Fibroblast of the aortic adventitia (primary cell): Measurements from ENCODE around the gene CYP1B1. TPM values are rescaled to one million over a fixed set of nuclear protein-coding genes. Genes with fewer than 3 reads are reported as not detected.

Experiments
- DNase-seq: peaks from one replicate; pipeline ENCODE4 v3.0.0-alpha.2; 2010; ENCODE audit warnings: low read depth
- H3K4me3 ChIP-seq: 2 replicates; pipeline ENCODE4 v1.5.1; 2011; ENCODE audit warnings: low read depth, mild to moderate bottlenecking, control low read depth, low read length, moderate library complexity
- total RNA-seq: library from RNA; depleted of rRNA; stranded (reverse); fragments of >200 nt; gene quantifications from 2 replicates; pipeline ENCODE4 v1.2.3, GENCODE V29; 2012; ENCODE audit warnings: low replicate concordance
- TF ChIP-seq, protein P1 (sequence below): IDR thresholded peaks from 2 replicates; pipeline ENCODE4 v1.5.1; 2011; ENCODE audit warnings: mild to moderate bottlenecking, low read length, control low read depth, inconsistent platforms; ENCODE audit not compliant: insufficient read depth

CYP1B1 gene
- total RNA-seq, 1 donor, result 146 TPM

DNA sequence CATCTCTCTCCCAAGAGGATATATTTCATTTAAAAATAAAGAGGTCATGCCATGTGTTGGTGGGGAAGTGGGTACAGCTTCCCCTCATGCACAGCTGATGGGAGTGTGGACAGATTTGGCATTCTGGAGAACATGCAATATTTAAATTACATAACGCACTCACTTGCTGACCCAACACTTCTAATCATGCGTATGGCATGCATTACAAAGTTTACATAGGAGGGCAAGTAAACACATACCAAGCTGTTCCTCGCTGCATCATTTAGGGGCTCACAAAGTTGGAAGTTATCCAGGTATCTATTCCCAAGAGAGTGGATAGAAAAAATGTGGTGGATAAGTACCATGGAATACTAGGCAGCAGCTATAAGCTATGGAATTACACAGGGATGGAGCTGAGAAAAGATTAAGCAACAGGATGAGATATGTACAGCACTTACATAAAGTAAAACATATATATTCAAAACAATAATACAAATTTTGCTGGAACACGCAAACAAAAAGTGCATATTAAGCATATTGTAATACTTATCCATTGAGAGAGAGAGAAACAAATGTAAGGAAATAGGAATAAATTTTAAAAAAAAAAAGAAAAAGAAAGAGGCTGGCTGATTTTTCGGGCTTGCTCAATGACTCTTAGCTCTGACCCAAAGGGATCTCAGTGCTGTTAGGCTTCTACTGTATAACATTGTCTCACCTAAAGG lies 11.0 kb downstream of the CYP1B1 start:
- TF ChIP-seq, protein P1, sequence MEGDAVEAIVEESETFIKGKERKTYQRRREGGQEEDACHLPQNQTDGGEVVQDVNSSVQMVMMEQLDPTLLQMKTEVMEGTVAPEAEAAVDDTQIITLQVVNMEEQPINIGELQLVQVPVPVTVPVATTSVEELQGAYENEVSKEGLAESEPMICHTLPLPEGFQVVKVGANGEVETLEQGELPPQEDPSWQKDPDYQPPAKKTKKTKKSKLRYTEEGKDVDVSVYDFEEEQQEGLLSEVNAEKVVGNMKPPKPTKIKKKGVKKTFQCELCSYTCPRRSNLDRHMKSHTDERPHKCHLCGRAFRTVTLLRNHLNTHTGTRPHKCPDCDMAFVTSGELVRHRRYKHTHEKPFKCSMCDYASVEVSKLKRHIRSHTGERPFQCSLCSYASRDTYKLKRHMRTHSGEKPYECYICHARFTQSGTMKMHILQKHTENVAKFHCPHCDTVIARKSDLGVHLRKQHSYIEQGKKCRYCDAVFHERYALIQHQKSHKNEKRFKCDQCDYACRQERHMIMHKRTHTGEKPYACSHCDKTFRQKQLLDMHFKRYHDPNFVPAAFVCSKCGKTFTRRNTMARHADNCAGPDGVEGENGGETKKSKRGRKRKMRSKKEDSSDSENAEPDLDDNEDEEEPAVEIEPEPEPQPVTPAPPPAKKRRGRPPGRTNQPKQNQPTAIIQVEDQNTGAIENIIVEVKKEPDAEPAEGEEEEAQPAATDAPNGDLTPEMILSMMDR, result no peak
- H3K4me3 ChIP-seq, result no peak overlapping the region
- DNase-seq, result peak; percentile 21

- TF ChIP-seq, protein P1, result no peak
- DNase-seq, result peak; percentile 45
Observed at GRCh38 chr2:38060236-38061018, 15.5 kb downstream of the CYP1B1 start.

GRCh38 chr2:38057651-38058410 lies 18.1 kb downstream of the CYP1B1 start:
- TF ChIP-seq, protein P1, result no peak
- H3K4me3 ChIP-seq, result no peak overlapping the region
- DNase-seq, result no peak

More at GRCh38 chr2:38060236-38061018, 15.5 kb downstream of the CYP1B1 start:
- H3K4me3 ChIP-seq, result no peak overlapping the region

- DNase-seq, result no peak
- no peak overlapping the region for H3K4me3 ChIP-seq
- TF ChIP-seq, protein P1, result no peak
Observed at GRCh38 chr2:38056216-38056615, 19.7 kb downstream of the CYP1B1 start.

DNA sequence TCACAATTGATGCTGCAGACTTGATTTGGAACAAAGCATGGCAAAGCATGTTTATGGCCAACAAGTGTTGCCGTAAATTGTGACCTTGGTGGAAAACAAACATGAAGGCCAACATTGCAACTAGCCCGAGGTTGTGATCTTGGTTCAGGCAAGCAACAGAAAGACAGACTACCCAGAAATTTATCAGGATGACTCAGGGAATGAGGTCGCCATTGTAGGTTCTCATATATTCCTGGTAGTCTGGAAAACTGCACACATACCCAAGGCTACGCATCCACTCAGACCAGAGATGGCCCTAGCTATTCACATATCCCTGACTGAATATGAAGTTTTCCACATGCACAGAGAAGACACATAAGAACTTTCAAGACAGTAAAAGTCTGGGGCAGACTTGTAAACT lies 30.1 kb downstream of the CYP1B1 start:
- no peak overlapping the region for H3K4me3 ChIP-seq
- TF ChIP-seq, protein P1, result no peak
- no peak for DNase-seq

- DNase-seq, result peak; percentile 77
- TF ChIP-seq, protein P1, result no peak
- no peak overlapping the region for H3K4me3 ChIP-seq
Observed at GRCh38 chr2:38039121-38039910, 36.6 kb downstream of the CYP1B1 start.
